HK-2 (cell line): ENCODE data around the gene DOCK4.
"Not testable (repeated sequence)": the region's sequence is repeated elsewhere in the genome, so short reads cannot be mapped to it uniquely, and the experiment has no call there.

Experiments used
- DNase-seq: peaks from one replicate; pipeline ENCODE4 v3.0.0-alpha.2; 2018; ENCODE audit not compliant: unreplicated experiment

Gene DOCK4

DNA sequence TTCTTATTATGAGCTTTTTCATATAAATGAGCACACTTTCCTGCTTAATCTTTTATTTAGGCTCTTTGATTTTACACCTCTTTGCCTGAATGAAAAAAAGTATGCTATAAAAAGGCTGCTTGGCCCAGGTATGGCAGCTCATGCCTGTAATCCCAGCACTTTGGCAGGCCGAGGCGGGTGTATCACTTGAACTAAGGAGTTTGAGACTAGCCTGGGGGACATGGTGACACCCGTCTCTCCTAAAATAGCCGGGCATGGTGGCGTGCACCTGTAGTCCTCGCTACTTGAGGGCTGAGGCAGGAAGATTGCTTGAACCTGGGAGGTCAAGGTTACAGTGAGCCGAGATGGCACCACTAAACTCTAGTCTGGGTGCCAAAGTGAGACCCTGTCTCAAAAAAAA is 72.9 kb downstream of the DOCK4 start:
- no peak for DNase-seq

DNA sequence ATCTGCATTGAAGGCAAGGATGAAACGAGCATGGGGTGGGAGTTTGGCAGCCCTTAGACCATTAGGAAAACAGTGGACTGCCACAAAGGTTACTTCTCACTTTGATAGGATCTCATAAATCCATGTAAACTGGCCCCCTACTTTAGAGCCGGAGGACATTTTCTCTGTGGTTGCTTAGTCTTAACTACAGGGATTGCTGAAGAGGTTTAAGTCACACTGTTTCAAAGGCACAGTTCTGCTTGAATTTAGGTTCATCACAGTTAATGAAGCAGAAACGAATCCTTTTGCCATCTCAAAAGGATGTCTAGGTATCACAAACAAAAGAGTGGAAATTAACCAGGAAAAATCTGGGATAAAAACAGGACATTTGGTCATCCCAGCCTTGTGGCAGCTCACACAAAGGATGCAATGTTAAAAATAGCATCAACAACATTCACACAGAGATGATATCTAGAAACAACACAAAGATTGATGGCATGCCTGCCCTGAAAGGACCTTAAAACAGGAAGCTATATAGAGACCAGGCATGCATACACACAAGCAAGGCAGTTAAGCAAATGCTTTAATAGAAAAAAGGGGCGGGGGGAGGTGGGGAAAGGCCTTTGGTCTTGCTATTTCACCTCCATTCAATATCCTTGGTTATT is 74.0 kb downstream of the DOCK4 start:
- DNase-seq = no peak

DNA sequence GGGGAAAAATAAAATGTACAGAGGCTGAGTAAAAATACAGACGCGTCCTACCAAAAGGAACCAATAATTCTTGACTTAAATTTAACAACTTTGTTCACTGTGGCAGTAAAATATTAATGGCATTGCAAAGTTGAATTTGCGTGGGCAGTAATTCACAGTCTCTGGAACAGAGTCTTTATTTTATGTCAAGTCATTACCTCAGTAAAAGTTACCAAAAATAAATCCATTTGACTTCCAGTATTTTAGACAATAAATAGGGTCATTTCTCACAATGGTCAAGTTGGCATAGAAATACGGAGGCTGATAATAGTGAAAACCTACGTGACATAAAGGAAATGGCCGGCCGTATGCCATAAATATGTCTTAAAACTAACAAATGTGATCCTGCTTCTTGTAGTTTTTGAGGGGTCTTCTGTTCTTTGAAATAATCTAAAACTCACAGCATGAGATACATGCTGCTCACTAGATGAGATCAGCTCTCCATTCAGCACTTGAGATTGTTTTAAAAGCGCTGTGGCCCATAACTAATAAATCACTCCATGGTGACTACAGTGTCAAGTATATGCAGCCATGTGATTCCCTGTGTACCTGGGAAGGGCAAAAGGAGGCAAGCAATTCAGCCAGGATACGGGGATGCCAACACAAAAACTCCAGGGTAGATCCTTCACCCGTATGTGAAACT is 75.3 kb downstream of the DOCK4 start:
- no peak for DNase-seq

DNA sequence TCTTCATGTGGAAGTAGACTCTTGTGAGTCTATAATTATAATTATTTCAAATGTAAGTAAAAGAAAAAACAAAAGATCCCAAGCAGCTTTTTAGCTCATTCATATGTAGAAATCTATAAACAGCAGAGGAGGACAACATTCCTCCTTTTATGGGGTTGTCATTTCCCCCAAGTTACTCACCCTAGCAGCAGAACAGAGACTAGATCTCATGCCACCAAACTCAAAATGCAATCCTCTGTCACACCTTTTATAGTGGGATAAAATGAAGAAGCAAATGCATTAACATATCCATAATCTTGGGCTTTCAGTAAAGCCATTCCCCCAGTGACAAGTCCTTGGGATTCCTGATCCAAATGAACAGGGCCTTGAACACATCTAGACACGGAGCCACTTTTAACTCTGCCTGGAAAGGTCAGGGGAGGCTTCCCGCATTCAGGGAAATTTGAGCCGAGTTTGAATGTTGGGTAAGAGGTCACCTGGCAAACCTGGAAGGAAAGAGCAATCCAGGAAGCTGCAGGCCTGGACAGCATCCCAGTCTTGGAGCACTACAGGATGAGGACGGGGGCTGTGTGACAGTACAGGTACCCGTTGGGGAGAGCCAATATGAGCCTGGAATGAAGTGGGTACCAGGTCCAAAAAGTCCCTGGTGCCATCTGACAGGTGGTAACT is 76.4 kb downstream of the DOCK4 start:
- no peak for DNase-seq

DNA sequence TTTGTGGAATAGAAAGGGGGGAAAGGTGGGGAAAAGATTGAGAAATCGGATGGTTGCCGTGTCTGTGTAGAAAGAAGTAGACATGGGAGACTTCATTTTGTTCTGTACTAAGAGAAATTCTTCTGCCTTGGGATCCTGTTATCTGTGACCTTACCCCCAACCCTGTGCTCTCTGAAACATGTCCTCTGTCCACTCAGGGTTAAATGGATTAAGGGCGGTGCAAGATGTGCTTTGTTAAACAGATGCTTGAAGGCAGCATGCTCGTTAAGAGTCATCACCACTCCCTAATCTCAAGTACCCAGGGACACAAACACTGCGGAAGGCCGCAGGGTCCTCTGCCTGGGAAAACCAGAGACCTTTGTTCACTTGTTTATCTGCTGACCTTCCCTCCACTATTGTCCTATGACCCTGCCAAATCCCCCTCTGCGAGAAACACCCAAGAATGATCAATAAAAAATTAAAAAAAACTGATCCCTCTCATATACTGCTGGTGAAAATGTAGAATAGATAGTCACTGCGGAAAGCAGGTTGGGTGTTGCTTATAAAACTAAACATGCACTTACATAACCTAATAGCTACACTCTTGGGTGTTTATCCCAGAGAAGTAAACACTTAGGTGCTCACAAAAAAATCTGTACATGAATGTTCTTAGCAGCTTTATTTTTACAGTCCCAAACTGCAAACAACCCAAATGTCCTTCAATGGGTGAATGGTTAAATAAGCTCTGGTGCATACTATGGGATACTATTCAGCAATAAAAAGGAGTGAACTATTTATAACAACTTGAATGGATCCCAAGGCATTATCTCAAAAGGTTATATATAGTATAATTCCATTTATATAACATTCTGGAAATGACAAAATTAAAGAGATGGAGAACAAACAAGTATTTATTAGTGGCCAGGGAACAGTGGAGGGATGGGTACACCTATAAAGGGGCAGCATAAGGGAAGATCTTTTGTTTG is 77.5 kb downstream of the DOCK4 start:
- DNase-seq = not testable (repeated sequence)

DNA sequence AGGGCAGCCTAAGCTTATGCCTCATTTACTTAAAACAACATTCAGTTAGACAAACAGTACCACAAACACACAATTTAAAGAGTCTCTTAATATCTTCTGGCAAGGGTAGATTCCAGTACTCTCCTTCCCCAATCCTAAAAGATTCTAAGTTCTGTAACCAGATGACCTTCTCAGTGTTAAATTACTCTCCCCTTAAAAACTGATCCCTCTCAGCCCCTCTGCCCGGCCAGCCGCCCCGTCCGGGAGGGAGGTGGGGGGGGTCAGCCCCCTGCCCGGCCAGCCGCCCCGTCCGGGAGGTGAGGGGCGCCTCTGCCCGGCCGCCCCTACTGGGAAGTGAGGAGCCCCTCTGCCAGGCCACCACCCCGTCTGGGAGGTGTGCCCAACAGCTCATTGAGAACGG is 78.2 kb downstream of the DOCK4 start:
- not testable (repeated sequence) for DNase-seq

DNA sequence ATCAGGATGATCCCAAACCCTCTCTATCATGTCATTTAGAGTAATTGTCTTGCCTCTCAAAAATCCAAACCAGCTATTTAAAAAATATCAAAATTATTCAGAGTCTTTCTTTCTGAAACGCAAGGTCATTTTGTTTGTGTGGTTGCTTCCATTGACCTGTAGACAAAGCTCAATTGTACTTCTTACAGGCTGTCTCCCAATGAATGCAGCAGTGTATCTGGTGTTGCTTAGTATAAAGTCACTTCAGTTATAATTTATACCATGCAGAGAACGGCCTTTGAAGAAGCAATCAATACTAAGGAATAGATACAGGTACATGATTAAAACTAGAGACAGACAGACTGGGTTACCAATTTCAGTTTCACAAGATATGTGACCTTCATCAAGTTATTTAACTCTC is 80.9 kb downstream of the DOCK4 start:
- no peak for DNase-seq

DNA sequence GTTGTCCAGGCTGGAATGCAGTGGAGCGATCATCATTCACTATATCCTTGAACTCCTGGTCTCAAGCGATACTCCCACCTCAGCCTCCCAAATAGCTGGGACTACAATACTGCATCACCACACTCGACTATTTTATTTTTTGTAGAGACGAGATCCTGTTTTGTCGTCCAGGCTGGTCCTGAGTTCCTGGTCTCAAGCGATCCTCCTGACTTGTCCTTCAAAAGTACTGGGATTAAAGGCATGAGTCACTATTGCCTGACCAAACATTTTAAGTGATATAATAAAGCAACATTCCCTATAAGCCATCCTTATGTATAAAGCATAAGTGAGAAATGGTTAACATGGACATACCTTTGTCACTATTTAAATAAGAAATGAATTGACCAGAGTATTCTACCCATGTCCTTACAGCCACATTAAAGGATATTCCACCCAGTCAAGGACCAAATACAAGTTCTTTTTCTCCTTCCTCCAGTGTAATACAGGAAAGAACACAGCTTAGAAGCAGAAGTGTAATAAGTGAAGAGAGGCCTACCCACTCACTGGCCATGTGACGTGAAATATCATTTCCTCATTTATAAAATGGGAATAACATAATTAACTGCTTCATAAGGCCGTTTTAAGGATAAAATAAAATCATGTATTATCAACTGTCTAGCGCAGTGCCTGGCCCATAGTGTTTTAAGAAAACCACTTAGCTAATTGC is 82.0 kb downstream of the DOCK4 start:
- DNase-seq = no peak

DNA sequence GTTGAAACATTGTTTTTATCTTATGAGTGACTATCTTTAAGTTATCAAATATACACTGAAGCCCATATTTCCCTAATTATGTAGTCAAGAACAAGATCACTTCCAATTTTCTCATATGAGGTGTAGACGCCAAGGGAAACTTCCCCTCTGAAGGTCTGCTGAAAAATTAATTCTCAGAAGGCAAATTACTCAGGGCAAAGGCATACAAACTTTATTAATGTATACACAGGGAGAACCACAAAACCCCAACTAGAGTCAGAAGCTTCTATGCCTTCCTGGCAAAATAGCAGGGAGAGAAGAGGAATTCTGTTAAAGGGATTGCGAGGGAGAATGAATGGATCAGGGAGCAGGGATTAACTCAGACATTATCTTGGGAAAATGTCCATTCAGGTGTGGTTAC is 83.4 kb downstream of the DOCK4 start:
- no peak for DNase-seq

DNA sequence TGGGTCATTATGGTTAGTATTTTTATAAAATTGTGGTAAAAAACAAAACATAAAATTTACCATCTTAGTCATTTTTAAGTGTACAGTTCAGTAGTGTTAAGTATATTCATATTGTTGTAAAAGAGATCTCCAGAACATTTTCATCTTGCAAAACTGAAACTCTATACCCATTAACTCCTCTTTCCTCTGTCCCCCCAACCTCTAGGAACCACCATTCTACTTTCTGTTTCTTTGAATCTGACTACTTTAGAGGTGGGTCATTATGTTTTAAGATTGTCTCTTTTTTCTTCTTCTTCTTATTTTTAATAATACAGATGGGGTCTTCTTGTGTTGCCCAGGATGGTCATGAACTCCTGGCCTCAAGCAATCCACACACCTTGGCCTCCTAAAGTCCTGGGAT is 84.1 kb downstream of the DOCK4 start:
- DNase-seq = no peak

DNA sequence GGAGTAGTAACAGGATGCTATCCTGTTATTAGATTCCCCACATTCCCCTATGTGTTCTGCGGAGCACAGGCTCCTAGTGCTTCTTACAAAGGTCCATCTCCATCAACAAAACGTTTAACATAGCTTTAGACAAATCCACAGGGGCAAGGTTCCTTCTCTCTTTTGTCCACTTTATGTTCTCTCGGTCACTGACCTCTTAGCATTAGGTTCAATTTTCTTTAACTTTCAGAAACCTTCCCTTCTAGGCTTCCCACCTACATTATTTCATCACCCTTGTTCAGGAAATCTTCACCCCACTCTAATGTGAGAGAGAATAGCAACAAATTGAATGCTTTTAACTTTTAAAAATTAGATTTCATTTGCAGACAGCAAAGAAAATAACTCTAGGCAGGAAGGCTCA is 84.9 kb downstream of the DOCK4 start:
- no peak for DNase-seq

DNA sequence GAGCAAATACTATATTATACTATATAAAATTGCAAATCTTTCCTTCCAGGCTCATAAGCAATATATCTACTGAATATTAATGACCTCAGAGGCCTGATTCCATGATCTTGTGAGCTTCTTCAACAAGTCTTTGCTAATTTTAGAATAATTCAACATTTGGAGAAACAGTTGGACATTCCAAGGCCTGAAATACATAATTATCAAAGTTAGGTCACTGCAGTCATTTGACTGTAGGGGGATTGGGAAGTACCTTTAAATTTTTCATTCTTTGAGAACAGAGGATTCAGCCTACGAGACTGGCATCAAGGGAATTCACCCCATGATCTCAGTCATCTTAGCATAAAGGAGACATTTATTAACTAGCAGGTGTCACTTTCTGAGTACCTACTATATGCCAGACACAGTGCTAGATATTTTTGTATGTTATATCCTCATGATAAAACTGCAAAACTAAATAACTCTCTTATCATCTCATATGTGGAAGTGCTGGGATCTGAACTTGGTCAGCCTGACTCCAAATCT is 85.4 kb downstream of the DOCK4 start:
- DNase-seq = no peak

DNA sequence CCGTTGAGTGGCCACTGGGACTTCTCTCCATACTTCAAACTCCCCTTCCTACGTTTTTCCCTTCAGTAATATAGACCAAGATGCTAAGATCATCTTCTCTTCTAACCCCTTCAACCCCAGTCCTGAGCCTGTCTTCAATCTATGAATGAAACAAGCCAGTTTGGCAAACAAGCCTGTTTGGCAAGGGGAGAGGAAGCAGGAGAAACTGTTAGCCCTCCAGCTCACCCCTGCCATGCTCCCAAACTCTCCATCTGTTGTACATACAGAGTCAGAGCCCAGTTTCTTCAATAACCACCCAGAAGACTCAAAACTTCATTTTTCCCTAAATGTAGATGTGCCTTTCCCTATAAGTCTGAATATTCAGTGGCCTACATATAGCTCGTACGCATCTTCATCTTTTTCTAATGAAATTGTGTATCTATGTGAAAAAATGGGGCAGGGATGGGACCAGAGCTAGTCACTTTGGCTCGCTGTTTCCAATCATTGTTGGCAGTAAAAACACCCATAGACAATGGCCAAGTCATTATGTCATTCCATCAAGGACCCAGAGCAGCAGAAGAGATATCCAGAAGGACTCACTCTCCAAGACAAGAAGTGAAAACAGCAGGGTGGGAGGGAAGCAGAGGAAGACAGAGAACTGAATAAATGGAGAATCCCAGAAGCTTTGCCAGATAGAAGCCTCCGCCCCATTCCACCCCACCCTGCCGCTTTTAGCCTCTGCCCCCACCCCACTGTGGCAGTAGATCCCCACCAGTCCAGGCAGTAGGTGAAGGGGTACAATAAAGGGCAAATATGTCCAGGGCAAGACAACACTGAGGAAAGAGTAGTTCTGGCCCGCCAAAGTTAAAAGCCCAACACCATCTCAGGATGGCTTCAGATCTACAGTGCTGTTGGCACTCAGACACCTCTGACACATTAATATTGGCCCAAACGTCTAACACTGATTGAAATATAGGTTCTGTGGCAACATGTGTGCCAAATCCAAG is 87.3 kb downstream of the DOCK4 start:
- no peak for DNase-seq

DNA sequence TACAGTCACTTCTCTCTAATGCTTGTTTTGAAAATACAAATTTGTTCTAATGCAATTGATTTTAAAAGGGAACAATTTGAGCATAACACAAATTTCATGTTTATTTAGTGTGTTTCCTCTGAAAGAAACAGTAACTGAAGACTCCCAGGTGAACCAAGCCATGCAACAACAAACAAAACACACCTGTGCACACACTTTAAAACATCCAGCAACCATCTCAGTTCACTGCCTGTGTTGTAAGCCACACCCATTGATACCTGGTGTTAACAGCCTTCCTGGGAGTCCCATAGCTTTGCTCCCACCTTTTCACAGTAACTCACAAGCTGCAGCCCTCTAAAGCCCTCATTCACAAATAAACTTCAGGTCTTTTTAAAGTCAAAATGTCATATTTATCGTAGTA is 89.3 kb downstream of the DOCK4 start:
- no peak for DNase-seq

DNA sequence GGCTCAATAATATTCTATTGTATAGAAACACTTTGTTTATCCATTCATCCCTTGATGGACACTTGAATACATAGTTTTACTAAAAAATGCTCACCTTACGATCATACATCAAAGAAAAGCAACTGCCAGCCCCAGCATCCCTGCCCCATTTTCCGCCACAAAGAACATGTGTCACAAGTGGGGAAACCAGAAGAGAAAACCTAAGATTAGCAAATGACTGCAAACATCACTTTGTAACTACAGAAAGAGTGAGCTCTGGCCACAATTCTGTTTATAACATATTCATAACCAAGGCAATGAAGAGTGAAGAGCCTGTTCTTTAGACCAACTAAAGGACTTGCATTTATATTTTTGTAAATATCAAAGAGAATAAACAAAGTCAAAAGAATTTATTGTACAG is 89.8 kb downstream of the DOCK4 start:
- DNase-seq = no peak

DNA sequence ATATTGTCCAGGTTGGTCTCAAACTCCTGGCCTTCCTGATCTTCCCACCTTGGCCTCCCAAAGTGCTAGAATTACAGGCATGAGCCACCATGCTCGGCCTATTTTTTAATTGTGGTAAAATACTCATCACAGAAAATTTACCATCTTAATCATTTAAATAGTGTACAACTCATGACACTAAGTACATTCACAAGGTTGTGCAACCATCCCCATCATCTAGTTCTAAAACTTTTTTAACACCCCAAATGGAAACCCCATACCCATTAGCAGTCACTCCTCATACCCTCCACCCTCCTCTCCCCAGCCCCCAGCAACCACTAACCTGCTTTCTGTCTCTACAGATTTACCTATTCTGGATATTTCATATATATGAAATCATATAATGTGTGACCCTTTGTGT is 90.3 kb downstream of the DOCK4 start:
- no peak for DNase-seq

DNA sequence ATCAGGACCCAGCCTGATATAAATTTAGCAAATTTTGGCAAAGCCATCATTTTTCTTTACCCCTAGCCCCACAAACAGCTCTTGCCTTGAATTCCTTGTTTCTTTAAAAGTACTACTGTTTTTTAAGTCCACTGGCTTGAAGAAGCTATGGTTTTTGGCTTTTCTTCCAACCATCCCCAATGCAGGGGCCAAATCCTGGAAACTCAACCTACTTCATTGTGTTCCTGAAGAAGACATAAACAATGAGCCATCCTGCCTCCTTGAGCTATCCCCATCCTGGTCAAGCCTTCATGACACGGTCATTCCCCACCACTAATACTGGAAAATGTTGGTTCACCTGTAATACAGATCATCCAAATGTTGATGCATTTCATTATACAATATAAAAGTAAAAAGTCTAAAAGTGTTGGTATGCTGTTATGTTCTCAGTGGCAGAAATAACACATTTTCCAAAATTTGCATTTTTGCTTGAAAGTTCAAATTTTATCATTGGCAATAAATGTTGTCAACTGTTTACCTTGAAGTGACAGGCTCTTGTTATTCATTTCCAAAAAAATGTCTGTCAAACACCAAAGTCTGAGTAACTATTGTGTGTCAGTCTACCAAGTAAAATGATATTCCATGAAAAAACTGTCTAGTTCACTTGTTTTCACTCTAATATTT is 92.2 kb downstream of the DOCK4 start:
- DNase-seq = no peak

DNA sequence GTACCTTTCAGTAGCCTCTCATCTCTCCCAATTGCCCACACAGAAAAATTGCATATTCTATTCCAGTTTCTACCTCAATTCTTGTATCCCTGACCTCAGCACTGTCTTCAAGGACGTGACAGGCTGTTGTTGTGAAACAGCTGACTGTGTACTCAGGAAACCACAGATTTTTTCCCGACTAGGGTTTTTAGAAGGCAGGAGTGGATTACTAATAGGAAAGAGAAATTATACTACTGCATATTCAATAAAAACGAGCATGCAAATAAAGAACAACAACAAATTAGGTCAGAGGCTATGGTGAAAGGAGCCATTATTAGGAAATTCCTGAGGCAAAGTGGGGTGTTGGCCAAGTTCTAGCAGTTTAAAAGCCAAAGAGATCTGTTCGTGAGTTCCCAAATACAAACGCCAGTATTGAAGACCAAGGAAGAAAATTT is 93.4 kb downstream of the DOCK4 start:
- no peak for DNase-seq

DNA sequence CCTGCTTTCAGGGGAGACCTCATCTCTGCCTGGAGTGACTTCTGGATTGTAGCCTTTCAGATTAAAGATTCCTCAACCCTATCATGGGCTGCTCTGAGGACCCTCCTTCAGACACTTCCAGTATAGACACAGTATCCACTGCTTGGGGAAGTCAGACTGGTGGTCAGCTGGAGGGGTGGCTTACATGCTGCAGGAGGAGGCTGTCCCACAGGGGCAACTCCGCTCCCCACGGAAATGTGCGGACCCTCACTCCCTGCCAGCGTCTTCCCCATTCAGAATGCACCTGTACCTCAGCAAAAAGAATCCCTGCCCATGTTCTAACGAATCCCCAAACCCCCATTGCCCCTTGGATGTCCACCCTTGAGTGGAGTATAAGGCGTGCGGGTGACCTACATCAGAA is 95.5 kb downstream of the DOCK4 start:
- DNase-seq = no peak
